ENCODE measurements around the gene TBCE. TPM values are rescaled to one million over a fixed set of nuclear protein-coding genes. Genes with fewer than 3 reads are reported as not detected.

Gene TBCE
- total RNA-seq, 4 donors from 2014 or later: 11.2 to 18.6 (median 14.6) TPM

- H3K4me1 ChIP-seq: peaks cover 16 to 73% (median 28%) of the 10 kb centered on the region in 3 donors
- H3K27me3 ChIP-seq: no peaks in the 10 kb centered on the region
- intact Hi-C loops (cut with DNase I): loop anchor here (10.0 kb wide), 1 partner anchor 60 kb away; no protein-coding TSS in a partner anchor
- H3K9me3 ChIP-seq: no peaks in the 10 kb centered on the region
- no peak for DNase-seq
- WGBS, 2 donors: 12 to 19% methylated on average over 3 of the region's 3 CpGs
- no peak overlapping the region for H3K27ac ChIP-seq
- no peak for TF ChIP-seq POLR2A (IDR thresholded peaks at IDR 0.05)
- TF ChIP-seq, protein P1, sequence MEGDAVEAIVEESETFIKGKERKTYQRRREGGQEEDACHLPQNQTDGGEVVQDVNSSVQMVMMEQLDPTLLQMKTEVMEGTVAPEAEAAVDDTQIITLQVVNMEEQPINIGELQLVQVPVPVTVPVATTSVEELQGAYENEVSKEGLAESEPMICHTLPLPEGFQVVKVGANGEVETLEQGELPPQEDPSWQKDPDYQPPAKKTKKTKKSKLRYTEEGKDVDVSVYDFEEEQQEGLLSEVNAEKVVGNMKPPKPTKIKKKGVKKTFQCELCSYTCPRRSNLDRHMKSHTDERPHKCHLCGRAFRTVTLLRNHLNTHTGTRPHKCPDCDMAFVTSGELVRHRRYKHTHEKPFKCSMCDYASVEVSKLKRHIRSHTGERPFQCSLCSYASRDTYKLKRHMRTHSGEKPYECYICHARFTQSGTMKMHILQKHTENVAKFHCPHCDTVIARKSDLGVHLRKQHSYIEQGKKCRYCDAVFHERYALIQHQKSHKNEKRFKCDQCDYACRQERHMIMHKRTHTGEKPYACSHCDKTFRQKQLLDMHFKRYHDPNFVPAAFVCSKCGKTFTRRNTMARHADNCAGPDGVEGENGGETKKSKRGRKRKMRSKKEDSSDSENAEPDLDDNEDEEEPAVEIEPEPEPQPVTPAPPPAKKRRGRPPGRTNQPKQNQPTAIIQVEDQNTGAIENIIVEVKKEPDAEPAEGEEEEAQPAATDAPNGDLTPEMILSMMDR (IDR thresholded peaks at IDR 0.05): no peak
- peak overlapping the region in 2 of 4 donors; percentile 77 to 94 for H3K4me3 ChIP-seq
- peaks cover 0 to 3% (median 0%) of the 10 kb centered on the region in 3 donors for H3K36me3 ChIP-seq
These were observed 42.1 kb upstream of the TBCE start for GRCh38 chr1:235325139-235325538.

DNA sequence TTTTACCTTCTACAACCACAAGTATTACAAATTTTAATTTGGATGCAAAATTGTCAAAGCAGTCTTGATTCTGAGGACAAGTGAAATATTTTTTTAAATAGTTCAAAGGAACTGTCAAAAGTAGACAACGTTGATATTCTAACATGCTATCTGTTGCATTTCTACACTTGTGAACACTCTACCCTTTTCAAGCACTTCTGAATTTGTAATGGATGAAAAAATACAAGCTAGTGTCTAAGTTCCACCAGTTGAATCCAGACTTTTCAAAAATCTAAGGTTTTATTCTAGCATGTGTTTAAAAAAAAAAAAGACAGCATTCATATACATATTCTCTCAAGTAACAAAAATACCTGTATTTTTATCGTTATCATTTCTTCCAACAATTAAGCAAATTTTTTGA lies 41.4 kb upstream of the TBCE start:
- H3K4me1 ChIP-seq: peaks cover 21 to 73% (median 35%) of the 10 kb centered on the region in 3 donors
- H3K27me3 ChIP-seq: no peaks in the 10 kb centered on the region
- intact Hi-C loops (cut with DNase I): loop anchor here (10.0 kb wide), 1 partner anchor 61 kb away; no protein-coding TSS in a partner anchor
- H3K4me3 ChIP-seq: peak overlapping the region in 3 of 4 donors; percentile 77 to 94 (median 91)
- WGBS, 2 donors: 11 to 29% methylated on average over 2 of the region's 2 CpGs
- no peaks in the 10 kb centered on the region for H3K9me3 ChIP-seq
- DNase-seq: no peak
- peak overlapping the region in 2 of 4 donors; percentile 95 to 97 for H3K27ac ChIP-seq
- peaks cover 0 to 3% (median 0%) of the 10 kb centered on the region in 3 donors for H3K36me3 ChIP-seq
- TF ChIP-seq, protein P1 (IDR thresholded peaks at IDR 0.05): no peak
- TF ChIP-seq POLR2A (IDR thresholded peaks at IDR 0.05): no peak

DNA sequence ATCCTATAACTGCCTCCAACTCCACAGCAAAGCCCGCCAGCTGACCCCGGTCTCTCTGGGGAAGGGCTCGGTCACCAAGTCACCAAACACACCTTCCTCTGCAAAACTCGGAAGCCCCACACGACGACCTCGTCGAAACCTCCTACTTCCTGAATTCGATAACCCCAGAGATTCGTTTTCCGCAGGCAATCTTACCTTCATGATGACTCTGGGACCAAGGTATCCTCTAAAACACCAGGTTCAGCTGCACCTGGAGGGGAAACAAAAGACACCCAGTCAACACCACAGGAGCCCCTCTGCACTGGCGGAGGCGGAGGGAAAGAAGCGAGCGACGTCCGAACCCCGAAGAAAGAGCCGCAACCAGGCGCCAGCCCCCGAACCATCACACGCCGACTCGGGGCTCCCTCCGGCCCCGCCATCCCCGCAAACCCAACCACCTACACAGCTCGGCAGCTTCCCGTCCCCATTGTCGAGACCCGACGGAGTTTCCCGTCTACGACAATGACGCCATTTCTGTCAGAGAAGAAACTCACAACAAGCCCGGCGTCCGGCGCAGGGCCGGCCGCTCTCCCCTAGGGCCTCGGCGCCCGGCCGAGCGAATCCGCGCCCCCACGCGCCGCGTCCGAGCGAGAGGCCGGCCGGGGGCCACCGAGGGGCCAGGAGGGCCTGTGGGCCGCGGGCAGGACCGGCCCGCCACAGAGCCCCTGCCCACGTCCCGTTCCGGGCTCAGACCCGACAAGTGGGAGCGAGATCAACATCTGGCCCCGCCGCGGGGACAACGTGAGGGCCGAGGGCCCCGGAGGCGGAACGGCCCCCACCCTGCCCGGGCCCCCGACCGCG lies 40.3 kb upstream of the TBCE start:
- Histone ChIP-seq H3K9me3 (no peaks in the 10 kb centered on the region), H3K27me3 (no peaks in the 10 kb centered on the region), H3K36me3 (peaks cover 0 to 3% (median 0%) of the 10 kb centered on the region in 3 donors), H3K4me1 (peaks cover 24 to 74% (median 45%) of the 10 kb centered on the region in 3 donors), H3K4me3 (peak overlapping the region; percentile 77 to 94 (median 90)), H3K27ac (peak overlapping the region; percentile 93 to 98 (median 96))
- intact Hi-C loops (cut with DNase I): loop anchor here (10.0 kb wide), 1 partner anchor 62 kb away; no protein-coding TSS in a partner anchor
- WGBS, 2 donors: 0% methylated on average over 3 to 6 of the region's 78 CpGs
- TF ChIP-seq, protein P1 (IDR thresholded peaks at IDR 0.05): no peak
- no peak for TF ChIP-seq POLR2A (IDR thresholded peaks at IDR 0.05)
- DNase-seq: no peak

GRCh38 chr1:235327559-235328270 lies 39.5 kb upstream of the TBCE start, which contains the start of gene ARID4B:
Gene ARID4B (minus strand): TSS chr1:235328179. CDS start chr1:235326919, 1,260 bp downstream.
- H3K4me3 ChIP-seq: peak within 1 kb of the TSS; percentile 77 to 94 (median 90)
- no peaks in the 10 kb centered on the region for H3K9me3 ChIP-seq
- H3K27ac ChIP-seq: peak within 1 kb of the TSS; percentile 93 to 98 (median 96)
- H3K4me1 ChIP-seq: peaks cover 27 to 74% (median 48%) of the 10 kb centered on the region in 3 donors
- intact Hi-C loops (cut with DNase I): loop anchor here (10.0 kb wide), 1 partner anchor 63 kb away; no protein-coding TSS in a partner anchor
- no peaks in the 10 kb centered on the region for H3K27me3 ChIP-seq
- DNase-seq: peak; percentile 56
- no peaks in the 10 kb centered on the region for H3K36me3 ChIP-seq
- 0% methylated on average over 11 to 18 of the region's 58 CpGs for WGBS, 2 donors
- peak in 2 of 4 donors; percentile 70 to 79 for TF ChIP-seq POLR2A (IDR thresholded peaks at IDR 0.05)
- TF ChIP-seq, protein P1 (IDR thresholded peaks at IDR 0.05): peak in 1 of 6 experiments; percentile 13
